ENCODE measurements around the gene ID1. TPM values are rescaled to one million over a fixed set of nuclear protein-coding genes. Genes with fewer than 3 reads are reported as not detected.
A peak's percentile ranks its signal among the peaks of the same experiment; 100 is the strongest.
"Not testable (repeated sequence)": the region's sequence is repeated elsewhere in the genome, so short reads cannot be mapped to it uniquely, and the experiment has no call there.

Gene ID1
- total RNA-seq, 1 experiment from 2014 or later, result 360 TPM

- Histone ChIP-seq H2BK20ac (ENCODE audit: low read depth, low read length, poor library complexity, severe bottlenecking) (no peak overlapping the region), H2BK5ac (ENCODE audit: insufficient read length, low read length) (no peak overlapping the region), H3K18ac (ENCODE audit: insufficient read length, low read depth, low read length) (no peak overlapping the region), H3K79me1 (ENCODE audit: insufficient read depth, low read depth, low read length, poor library complexity, severe bottlenecking) (no peaks in the 10 kb centered on the region), H3K9me3 (ENCODE audit: control insufficient read depth, low read depth, low read length) (no peaks in the 10 kb centered on the region), H3T11ph (ENCODE audit: low read length) (no peak overlapping the region), H2BK120ac (ENCODE audit: low read depth, low read length, poor library complexity, severe bottlenecking) (no peak overlapping the region), H2AK5ac (ENCODE audit: insufficient read length, low read length) (no peak overlapping the region), H2BK12ac (ENCODE audit: insufficient read length, low read depth, low read length) (no peak overlapping the region), H4K8ac (replicated peaks; ENCODE audit: insufficient read length, low read depth, low read length) (no peak overlapping the region), H3K23me2 (ENCODE audit: insufficient read length, low read depth, low read length, poor library complexity, severe bottlenecking) (no peaks in the 10 kb centered on the region), H4K20me1 (ENCODE audit: control insufficient read depth, insufficient read depth, insufficient read length) (no peaks in the 10 kb centered on the region), H4K5ac (ENCODE audit: insufficient read length, low read depth, low read length) (no peak overlapping the region), H3K14ac (ENCODE audit: insufficient read depth, low read length) (no peak overlapping the region), H3K27ac (ENCODE audit: insufficient read length, low read depth, low read length) (no peak overlapping the region), H3K56ac (ENCODE audit: insufficient read length, low read depth, low read length) (no peak overlapping the region), H2BK15ac (ENCODE audit: low read depth, low read length) (no peak overlapping the region), H4K91ac (ENCODE audit: insufficient read length, low read depth, low read length) (no peak overlapping the region), H3K4me1 (ENCODE audit: insufficient read depth, low read length) (no peaks in the 10 kb centered on the region), H2AFZ (ENCODE audit: low read length) (no peak overlapping the region), H3K4ac (ENCODE audit: low read depth, low read length) (no peak overlapping the region), H3K79me2 (ENCODE audit: insufficient read depth, low read length) (no peaks in the 10 kb centered on the region), H3K27me3 (ENCODE audit: insufficient read depth, low read length) (no peaks in the 10 kb centered on the region), H3K9ac (ENCODE audit: extremely low read depth, insufficient read length, low read length) (no peak overlapping the region), H3K4me2 (ENCODE audit: insufficient read depth, insufficient read length, low read length) (no peak overlapping the region), H3K23ac (ENCODE audit: insufficient read length, low read depth, low read length) (no peak overlapping the region)
- peaks cover 6 to 7% of the 10 kb centered on the region in 2 experiments for H3K4me1 Mint-ChIP-seq
- peak overlapping the region in 1 of 3 experiments; percentile 13; a peak in 1 of 7 replicates for H3K27ac Mint-ChIP-seq
- no peaks in the 10 kb centered on the region for H3K36me3 Mint-ChIP-seq (ENCODE audit: insufficient read depth in 1 of 3, low read depth in 3 of 3)
- H3K9me3 Mint-ChIP-seq, result no peaks in the 10 kb centered on the region
- no peak for TF ChIP-seq CTCF (conservative IDR thresholded peaks at IDR 0.05)
- no peak for DNase-seq
- peaks cover 8% of the 10 kb centered on the region for H3K27me3 Mint-ChIP-seq (ENCODE audit: low read depth)
- no peak overlapping the region for H3K4me3 Mint-ChIP-seq
- no CpG with 5 or more reads among the region's 8 CpGs for WGBS (ENCODE audit: extremely low coverage, insufficient read length, low lambda C conversion rate)
These were observed 39.6 kb downstream of the ID1 start for GRCh38 chr20:31644701-31645100.

GRCh38 chr20:31648104-31648503 lies 43.0 kb downstream of the ID1 start:
- not testable (repeated sequence) for H3K9me3 ChIP-seq (ENCODE audit: control insufficient read depth, low read depth, low read length); H4K5ac ChIP-seq (ENCODE audit: insufficient read length, low read depth, low read length); H2BK5ac ChIP-seq (ENCODE audit: insufficient read length, low read length); H3K27ac ChIP-seq (ENCODE audit: insufficient read length, low read depth, low read length); H4K20me1 ChIP-seq (ENCODE audit: control insufficient read depth, insufficient read depth, insufficient read length); H3K4me1 ChIP-seq (ENCODE audit: insufficient read depth, low read length); H2AFZ ChIP-seq (ENCODE audit: low read length); H3K79me2 ChIP-seq (ENCODE audit: insufficient read depth, low read length); H2BK120ac ChIP-seq (ENCODE audit: low read depth, low read length, poor library complexity, severe bottlenecking); H3K27ac Mint-ChIP-seq; H3K27me3 Mint-ChIP-seq (ENCODE audit: low read depth); H2BK12ac ChIP-seq (ENCODE audit: insufficient read length, low read depth, low read length); H3K18ac ChIP-seq (ENCODE audit: insufficient read length, low read depth, low read length); H3K23ac ChIP-seq (ENCODE audit: insufficient read length, low read depth, low read length); H3K56ac ChIP-seq (ENCODE audit: insufficient read length, low read depth, low read length); H4K91ac ChIP-seq (ENCODE audit: insufficient read length, low read depth, low read length); H2AK5ac ChIP-seq (ENCODE audit: insufficient read length, low read length); H2BK15ac ChIP-seq (ENCODE audit: low read depth, low read length); DNase-seq; H3K27me3 ChIP-seq (ENCODE audit: insufficient read depth, low read length); H3K4me1 Mint-ChIP-seq; H3T11ph ChIP-seq (ENCODE audit: low read length); H2BK20ac ChIP-seq (ENCODE audit: low read depth, low read length, poor library complexity, severe bottlenecking); H3K4ac ChIP-seq (ENCODE audit: low read depth, low read length); H3K9ac ChIP-seq (ENCODE audit: extremely low read depth, insufficient read length, low read length); H3K14ac ChIP-seq (ENCODE audit: insufficient read depth, low read length); H3K9me3 Mint-ChIP-seq; H3K79me1 ChIP-seq (ENCODE audit: insufficient read depth, low read depth, low read length, poor library complexity, severe bottlenecking); H3K36me3 Mint-ChIP-seq (ENCODE audit: insufficient read depth in 1 of 3, low read depth in 3 of 3); H3K23me2 ChIP-seq (ENCODE audit: insufficient read length, low read depth, low read length, poor library complexity, severe bottlenecking); H3K4me2 ChIP-seq (ENCODE audit: insufficient read depth, insufficient read length, low read length); H4K8ac ChIP-seq (replicated peaks; ENCODE audit: insufficient read length, low read depth, low read length); H3K4me3 Mint-ChIP-seq
- WGBS (ENCODE audit: extremely low coverage, insufficient read length, low lambda C conversion rate), result no CpG with 5 or more reads among the region's 3 CpGs
